Hepatocyte (in vitro differentiated cells): ENCODE results near the gene ERAP2. TPM values are rescaled to one million over a fixed set of nuclear protein-coding genes. Genes with fewer than 3 reads are reported as not detected.

Experiments
- DNase-seq: peaks from one replicate; pipeline ENCODE4 v3.0.0-alpha.2; 2016; ENCODE audit warnings: low spot score
- H2AFZ ChIP-seq: fragments of 200-600 bp; sonication (generic); 2 replicates; pipeline ENCODE4 v1.6.0; 2016; ENCODE audit warnings: antibody characterized with exemption, mild to moderate bottlenecking
- H3K27ac ChIP-seq: fragments of 200-600 bp; sonication (generic); 2 replicates; pipeline ENCODE4 v1.5.1; 2016; ENCODE audit warnings: mild to moderate bottlenecking
- H3K27me3 ChIP-seq: fragments of 200-600 bp; sonication (generic); 2 replicates; pipeline ENCODE4 v1.6.1; 2016
- H3K36me3 ChIP-seq: fragments of 200-600 bp; sonication (generic); replicated peaks from 2 replicates; pipeline ENCODE4 v1.5.1; 2016; ENCODE audit warnings: low read depth; ENCODE audit not compliant: insufficient read depth
- H3K4me1 ChIP-seq: fragments of 200-600 bp; sonication (generic); 2 replicates; pipeline ENCODE4 v1.5.1; 2016; ENCODE audit warnings: mild to moderate bottlenecking, moderate library complexity; ENCODE audit not compliant: insufficient read depth
- H3K4me2 ChIP-seq: fragments of 200-600 bp; sonication (generic); 2 replicates; pipeline ENCODE4 v1.6.0; 2016
- H3K4me3 ChIP-seq: fragments of 200-600 bp; sonication (generic); 2 replicates; pipeline ENCODE4 v1.5.1; 2016; ENCODE audit warnings: mild to moderate bottlenecking
- H3K79me2 ChIP-seq: fragments of 200-600 bp; sonication (generic); 2 replicates; pipeline ENCODE4 v1.6.0; 2017; ENCODE audit warnings: mild to moderate bottlenecking
- H3K9me2 ChIP-seq: fragments of 200-600 bp; sonication (generic); replicated peaks from 2 replicates; pipeline ENCODE4 v1.6.0; 2017; ENCODE audit warnings: mild to moderate bottlenecking; ENCODE audit not compliant: insufficient read depth
- H3K9me3 ChIP-seq: fragments of 200-600 bp; sonication (generic); 2 replicates; pipeline ENCODE4 v1.5.1; 2016; ENCODE audit warnings: low read depth, mild to moderate bottlenecking
- H4K20me1 ChIP-seq: fragments of 200-600 bp; sonication (generic); 2 replicates; pipeline ENCODE4 v1.6.0; 2016; ENCODE audit warnings: mild to moderate bottlenecking; ENCODE audit not compliant: insufficient read depth, poor library complexity, severe bottlenecking
- CTCF ChIP-seq: fragments of 200-600 bp; sonication (generic); IDR thresholded peaks from 2 replicates; pipeline ENCODE4 v1.5.1; 2016; ENCODE audit warnings: antibody characterized with exemption, mild to moderate bottlenecking; ENCODE audit not compliant: poor library complexity
- EZH2 ChIP-seq: fragments of 200-600 bp; sonication (generic); IDR thresholded peaks from 2 replicates; pipeline ENCODE4 v1.6.1; 2016; ENCODE audit warnings: antibody characterized with exemption, mild to moderate bottlenecking, borderline replicate concordance
- EZH2phosphoT487 ChIP-seq: fragments of 200-600 bp; sonication (generic); IDR thresholded peaks from one replicate; pipeline ENCODE4 v1.6.1; 2018; ENCODE audit warnings: antibody characterized with exemption, mild to moderate bottlenecking, low read depth, moderate library complexity; ENCODE audit not compliant: unreplicated experiment, severe bottlenecking
- WGBS: methylation state at CpG from one replicate; pipeline ENCODE4 v1.1.6; 2016; ENCODE audit warnings: low lambda C conversion rate; ENCODE audit errors: missing lambda C conversion rate; 5-methylcytosine and 5-hydroxymethylcytosine counted together
- polyA plus RNA-seq: library from polyadenylated mRNA; unstranded; fragments of >200 nt; fragmentation: Nextera tagmentation; extraction: Ambion mirVana; gene quantifications from 2 replicates; pipeline ENCODE4 v1.2.1, GENCODE V29; 2016
- total RNA-seq: library from RNA; depleted of rRNA; stranded (reverse); fragments of >200 nt; gene quantifications from 2 replicates; pipeline ENCODE4 v1.2.3, GENCODE V29; 2014

The ERAP2 gene
- total and polyA plus RNA-seq, 2 experiments from 2014 or later: 0.87 to 1.5 TPM

DNA sequence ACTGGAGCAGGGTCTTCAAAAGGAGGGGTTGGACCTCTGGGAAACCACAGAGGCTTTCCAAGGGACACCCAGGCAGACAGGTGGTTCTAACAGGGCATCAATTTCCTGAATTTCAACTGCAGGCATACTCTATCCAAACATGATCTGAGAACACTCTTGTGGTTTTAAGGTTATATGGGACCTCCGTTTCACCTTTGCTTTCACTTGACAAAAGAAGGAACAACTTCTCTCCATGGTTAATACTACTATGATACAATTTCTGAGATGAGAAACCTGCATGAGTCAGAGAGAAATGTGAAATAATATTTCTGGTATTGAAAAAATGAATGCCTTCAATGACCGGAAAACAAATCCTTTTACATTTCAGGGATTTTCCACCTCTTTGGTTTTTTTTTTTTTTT is 40.5 kb upstream of the ERAP2 start:
- Histone ChIP-seq H2AFZ (no peak overlapping the region), H3K4me1 (no peaks in the 10 kb centered on the region), H3K4me3 (no peak overlapping the region), H3K79me2 (no peaks in the 10 kb centered on the region), H3K27me3 (no peaks in the 10 kb centered on the region), H3K9me3 (no peaks in the 10 kb centered on the region), H3K4me2 (no peak overlapping the region), H3K36me3 (no peaks in the 10 kb centered on the region), H4K20me1 (no peaks in the 10 kb centered on the region), H3K27ac (no peak overlapping the region), H3K9me2 (no peaks in the 10 kb centered on the region)
- DNase-seq: no peak
- TF ChIP-seq CTCF: no peak
- TF ChIP-seq EZH2: no peak
- TF ChIP-seq EZH2phosphoT487: no peak
- 90% methylated on average over 2 of the region's 2 CpGs for WGBS

- H3K9me2 ChIP-seq: no peaks in the 10 kb centered on the region
- no peaks in the 10 kb centered on the region for H3K4me1 ChIP-seq
- TF ChIP-seq EZH2phosphoT487 (no peak), EZH2 (no peak), CTCF (no peak)
- H3K4me3 ChIP-seq: no peak overlapping the region
- no peaks in the 10 kb centered on the region for H3K79me2 ChIP-seq
- H4K20me1 ChIP-seq: no peaks in the 10 kb centered on the region
- H3K9me3 ChIP-seq: no peaks in the 10 kb centered on the region
- H3K27ac ChIP-seq: no peak overlapping the region
- no peak overlapping the region for H2AFZ ChIP-seq
- no peaks in the 10 kb centered on the region for H3K36me3 ChIP-seq
- no peaks in the 10 kb centered on the region for H3K27me3 ChIP-seq
- DNase-seq: no peak
- no peak overlapping the region for H3K4me2 ChIP-seq
- 100% methylated on average over 1 of the region's 1 CpG for WGBS
Observed at GRCh38 chr5:96836817-96837216, 39.5 kb upstream of the ERAP2 start.

GRCh38 chr5:96837303-96837702 is 39.0 kb upstream of the ERAP2 start:
- Histone ChIP-seq H3K27ac (no peak overlapping the region), H3K27me3 (no peaks in the 10 kb centered on the region), H3K79me2 (no peaks in the 10 kb centered on the region), H4K20me1 (no peaks in the 10 kb centered on the region), H3K9me2 (no peaks in the 10 kb centered on the region), H3K4me1 (no peaks in the 10 kb centered on the region), H3K4me2 (no peak overlapping the region), H2AFZ (no peak overlapping the region), H3K4me3 (no peak overlapping the region), H3K9me3 (no peaks in the 10 kb centered on the region), H3K36me3 (no peaks in the 10 kb centered on the region)
- DNase-seq: no peak
- 88% methylated on average over 14 of the region's 14 CpGs for WGBS
- TF ChIP-seq EZH2phosphoT487 (no peak), EZH2 (no peak), CTCF (no peak)
